Tibial artery (tissue), 4 donors: ENCODE measurements around the gene TTC3.

Experiments
- DNase-seq, 2 donors: peaks; one replicate each; pipeline ENCODE4 v3.0.0-alpha.2; 2019
- H3K27ac ChIP-seq, 2 donors: fragments of 200-600 bp; sonication (generic) in 1 of 2; 1 replicate in 1 of 2; 2 replicates in 1 of 2; pipeline ENCODE4 v1.5.1; 2018 to 2019; ENCODE audit warnings: mild to moderate bottlenecking in 1 of 2
- H3K27me3 ChIP-seq, 2 donors: fragments of 200-600 bp; sonication (generic) in 1 of 2; one replicate each; pipeline versions ENCODE4 v1.5.1 to v1.6.0; 2016 to 2019
- H3K36me3 ChIP-seq, 3 donors: fragments of 200-600 bp; sonication (generic) in 2 of 3; one replicate each; pipeline ENCODE4 v1.5.1; 2016 to 2019; ENCODE audit warnings: mild to moderate bottlenecking in 2 of 3
- H3K4me1 ChIP-seq, 4 donors: fragments of 200-600 bp; sonication (generic) in 2 of 4; 1 replicate in 3 of 4; 2 replicates in 1 of 4; pipeline ENCODE4 v1.5.1; 2016 to 2019
- H3K4me3 ChIP-seq, 2 donors: fragments of 200-600 bp; sonication (generic) in 1 of 2; 1 replicate in 1 of 2; 2 replicates in 1 of 2; pipeline ENCODE4 v1.5.1; 2018 to 2019; ENCODE audit warnings: mild to moderate bottlenecking in 2 of 2
- H3K9me3 ChIP-seq, 3 donors: fragments of 200-600 bp; sonication (generic) in 1 of 3; one replicate each; pipeline ENCODE4 v1.5.1; 2016 to 2019
- CTCF ChIP-seq, 2 experiments: fragments of 200-600 bp in 1 of 2; fragments of 450-650 bp in 1 of 2; IDR thresholded peaks; one replicate each; pipeline ENCODE4 v1.5.1; 2017 to 2019; ENCODE audit warnings: antibody characterized with exemption in 2 of 2, mild to moderate bottlenecking in 1 of 2, moderate library complexity in 1 of 2
- intact Hi-C: fragments of 100-400 bp; cut with DNase I; formaldehyde crosslinking; loops from one replicate; pipeline ENCODE4 v1.15.0; 2023; ENCODE audit warnings: low total_unique reads

Gene TTC3

DNA sequence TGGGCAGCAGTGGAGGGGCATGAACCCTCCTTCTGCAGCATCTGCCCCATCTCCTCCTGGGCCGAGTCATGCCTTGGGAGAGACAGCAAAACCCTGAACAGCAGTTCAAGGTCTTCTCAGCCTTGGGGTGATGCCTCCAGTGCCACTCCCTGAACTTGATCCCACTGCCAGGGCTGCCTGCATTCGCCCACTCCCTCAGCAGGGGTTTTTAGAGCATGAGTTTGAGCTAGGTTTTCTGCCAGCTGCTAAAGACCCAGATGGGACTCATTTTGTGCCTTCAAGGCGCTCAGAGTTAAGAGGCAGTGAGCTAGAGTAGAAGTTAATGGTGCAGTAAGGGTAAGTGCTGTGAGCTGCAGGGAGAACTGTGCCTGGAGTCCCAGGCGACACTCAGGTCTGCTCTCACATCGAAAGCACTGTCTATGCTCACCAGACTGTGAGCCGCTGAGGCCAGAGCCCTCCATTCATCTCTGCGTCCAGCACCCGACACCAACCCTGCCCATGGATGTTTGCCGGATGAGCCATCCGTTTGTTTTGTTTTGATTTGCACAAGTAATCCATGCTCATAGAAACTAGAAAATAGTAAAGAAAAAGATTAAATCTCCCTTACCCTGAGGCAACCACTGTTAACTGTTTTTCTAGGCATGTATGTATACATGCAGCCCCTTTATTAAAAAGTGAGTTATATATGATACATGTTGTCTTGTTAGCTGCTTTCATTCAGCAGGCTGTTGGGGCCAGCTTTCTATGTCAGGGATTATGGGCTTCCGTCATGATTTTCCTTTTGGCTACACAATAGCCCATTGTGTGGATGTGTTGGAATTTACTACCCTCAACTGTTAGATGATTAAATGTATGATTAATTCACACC, 126.2 kb downstream of the TTC3 start:
- no peak overlapping the region for H3K4me3 ChIP-seq
- no peaks in the 10 kb centered on the region for H3K9me3 ChIP-seq
- no peaks in the 10 kb centered on the region for H3K4me1 ChIP-seq
- peaks cover 49 to 88% (median 71%) of the 10 kb centered on the region in 3 donors for H3K36me3 ChIP-seq
- no peak overlapping the region for H3K27ac ChIP-seq
- intact Hi-C loops, result no loop called here
- no peak for TF ChIP-seq CTCF (IDR thresholded peaks at IDR 0.05)
- no peaks in the 10 kb centered on the region for H3K27me3 ChIP-seq
- no peak for DNase-seq

DNA sequence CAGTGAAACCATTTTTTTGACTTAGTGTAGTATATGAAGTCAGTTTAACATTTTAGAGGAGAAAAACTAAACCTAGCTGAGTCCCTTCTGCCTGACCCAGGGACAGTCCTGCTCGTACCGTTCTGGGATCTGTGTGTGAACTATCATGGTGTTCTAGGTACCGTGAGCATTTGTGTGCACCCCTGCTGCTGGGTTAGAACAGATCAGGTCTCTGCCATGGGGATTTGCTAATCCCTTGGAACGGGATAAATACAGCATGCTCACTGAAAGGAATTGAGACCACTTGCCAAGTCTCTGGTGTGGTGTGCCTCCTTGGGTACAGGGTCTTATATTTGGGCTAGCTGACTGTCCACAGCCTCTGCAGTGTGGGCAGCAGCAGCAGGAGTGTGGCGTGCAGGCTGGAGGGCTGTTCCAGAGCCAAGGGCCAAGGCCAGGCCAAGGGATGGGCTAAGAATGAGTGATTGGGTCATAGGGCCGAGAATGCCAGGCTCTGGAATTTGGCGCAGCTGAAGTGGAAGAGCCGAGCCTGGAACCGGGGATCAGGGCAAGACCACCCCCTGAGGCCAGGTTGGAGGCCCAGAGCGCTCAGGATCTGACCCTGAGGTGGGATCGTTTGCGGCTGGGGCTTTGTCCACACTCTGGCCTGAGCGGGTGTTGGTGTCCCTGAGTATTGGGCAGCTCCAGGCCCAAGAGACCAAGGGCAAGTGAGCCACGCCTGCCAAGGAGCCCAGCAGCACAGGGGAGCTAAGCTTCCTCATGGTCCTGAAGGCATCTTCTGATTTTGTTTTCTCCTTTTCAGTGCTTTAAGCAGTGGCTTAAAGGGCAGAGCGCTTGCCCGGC, 127.8 kb downstream of the TTC3 start:
- H3K4me1 ChIP-seq, result no peaks in the 10 kb centered on the region
- H3K36me3 ChIP-seq, result peaks cover 49 to 73% (median 65%) of the 10 kb centered on the region in 3 donors
- H3K27ac ChIP-seq, result no peak overlapping the region
- no peak overlapping the region for H3K4me3 ChIP-seq
- H3K9me3 ChIP-seq, result no peaks in the 10 kb centered on the region
- DNase-seq, result no peak
- TF ChIP-seq CTCF (IDR thresholded peaks at IDR 0.05), result no peak
- no peaks in the 10 kb centered on the region for H3K27me3 ChIP-seq
- intact Hi-C loops, result no loop called here

DNA sequence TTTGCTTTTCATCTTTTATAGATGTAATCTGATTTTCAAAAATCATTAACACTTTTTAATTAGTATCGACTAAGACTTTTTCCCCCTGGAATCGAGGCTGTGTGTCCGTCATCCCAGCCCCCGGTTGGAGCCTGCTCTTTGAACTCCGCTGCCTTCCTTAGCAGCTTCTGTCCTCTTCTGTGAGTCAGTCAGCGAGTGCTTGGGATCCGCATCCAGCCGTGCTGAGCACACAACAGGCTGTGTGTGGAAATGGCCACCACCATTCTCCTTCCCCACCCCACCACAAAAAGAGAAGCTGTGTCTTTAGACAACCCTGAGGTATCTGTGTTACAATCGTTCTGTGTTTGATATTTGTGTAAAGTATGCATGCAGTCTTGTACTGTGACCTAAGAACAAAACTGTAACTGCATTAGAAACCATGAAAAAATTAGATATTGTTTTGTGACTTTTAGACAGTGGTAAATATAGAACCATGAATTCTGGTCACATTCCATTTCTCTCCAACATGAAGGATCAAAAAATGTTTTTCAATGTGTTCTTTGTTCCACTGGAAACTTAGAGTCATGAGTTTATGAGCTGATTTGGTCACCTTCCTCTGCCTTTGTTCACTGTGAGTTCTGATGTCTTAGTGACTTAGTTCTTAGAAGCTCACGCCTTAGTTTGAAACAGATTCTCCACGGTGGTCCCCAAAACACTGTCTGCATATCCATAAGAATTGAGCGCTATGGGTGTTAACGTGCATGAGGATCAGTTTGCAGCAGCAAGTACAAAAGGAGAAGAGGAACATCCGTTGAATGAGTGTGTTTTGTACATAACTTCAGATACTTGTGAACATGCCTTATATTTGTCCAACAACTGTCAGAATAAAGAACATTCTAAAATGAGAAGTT, 129.4 kb downstream of the TTC3 start:
- no peak for DNase-seq
- H3K9me3 ChIP-seq, result no peaks in the 10 kb centered on the region
- TF ChIP-seq CTCF (IDR thresholded peaks at IDR 0.05), result no peak
- no peaks in the 10 kb centered on the region for H3K27me3 ChIP-seq
- H3K4me1 ChIP-seq, result peaks cover 0 to 12% (median 10%) of the 10 kb centered on the region in 4 donors
- intact Hi-C loops, result no loop called here
- peaks cover 47 to 62% (median 53%) of the 10 kb centered on the region in 3 donors for H3K36me3 ChIP-seq
- no peak overlapping the region for H3K27ac ChIP-seq
- H3K4me3 ChIP-seq, result no peak overlapping the region

GRCh38 chr21:37204580-37204979, 131.5 kb downstream of the TTC3 start:
- H3K27me3 ChIP-seq, result no peaks in the 10 kb centered on the region
- no peak for DNase-seq
- no peak overlapping the region for H3K4me3 ChIP-seq
- H3K36me3 ChIP-seq, result peaks cover 30 to 41% (median 35%) of the 10 kb centered on the region in 3 donors
- TF ChIP-seq CTCF (IDR thresholded peaks at IDR 0.05), result no peak
- no peaks in the 10 kb centered on the region for H3K9me3 ChIP-seq
- peaks cover 0 to 28% (median 23%) of the 10 kb centered on the region in 4 donors for H3K4me1 ChIP-seq
- intact Hi-C loops, result no loop called here
- no peak overlapping the region for H3K27ac ChIP-seq

DNA sequence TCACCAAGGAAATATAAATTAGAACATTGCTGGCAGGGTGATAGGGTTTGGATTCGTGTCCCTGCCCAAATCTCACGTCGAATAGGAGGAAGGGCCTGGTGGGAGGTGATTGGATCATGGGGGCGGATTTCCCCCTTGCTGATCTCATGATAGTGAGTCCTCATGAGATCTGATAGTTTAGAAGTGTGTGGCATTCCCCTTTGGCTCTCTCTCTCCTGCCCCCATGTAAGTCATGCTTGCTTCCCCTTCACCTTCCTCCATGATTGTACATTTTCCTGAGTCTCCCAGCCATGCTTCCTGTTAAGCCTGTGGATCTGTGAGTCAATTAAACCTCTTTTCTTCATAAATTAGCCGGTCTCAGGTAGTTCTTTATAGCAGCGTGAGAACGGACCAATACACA, 133.4 kb downstream of the TTC3 start:
- peak overlapping the region; percentile 71 to 76 for H3K27ac ChIP-seq
- intact Hi-C loops, result loop anchor here (5.0 kb wide), 1 partner anchor 51 kb away; no protein-coding TSS in a partner anchor

More for the DNA sequence above, 133.4 kb downstream of the TTC3 start:
- Histone ChIP-seq H3K9me3 (no peaks in the 10 kb centered on the region), H3K4me3 (no peak overlapping the region), H3K36me3 (peaks cover 12 to 22% (median 18%) of the 10 kb centered on the region in 3 donors), H3K27me3 (no peaks in the 10 kb centered on the region), H3K4me1 (peaks cover 0 to 28% (median 23%) of the 10 kb centered on the region in 4 donors)
- TF ChIP-seq CTCF (IDR thresholded peaks at IDR 0.05), result no peak
- DNase-seq, result no peak
